CD14-positive monocyte (primary cell): ENCODE data around the gene RSPO1. TPM values are rescaled to one million over a fixed set of nuclear protein-coding genes. Genes with fewer than 3 reads are reported as not detected.
A peak's percentile ranks its signal among the peaks of the same experiment; 100 is the strongest.

Experiments used
- DNase-seq, 3 donors: peaks; one replicate each; pipeline ENCODE4 v3.0.0-alpha.2; 2011 to 2022
- H2AFZ ChIP-seq: 2 replicates; pipeline ENCODE4 v1.6.0; 2012; ENCODE audit warnings: mild to moderate bottlenecking, low read depth, low read length, inconsistent platforms; ENCODE audit not compliant: insufficient read depth, poor library complexity, severe bottlenecking
- H3K27ac ChIP-seq, 2 donors: 1 replicate in 1 of 2; 2 replicates in 1 of 2; pipeline ENCODE4 v1.5.1; 2012 to 2013; ENCODE audit warnings: low read length in 2 of 2, control low read depth in 1 of 2, inconsistent platforms in 1 of 2, low read depth in 1 of 2, mild to moderate bottlenecking in 1 of 2
- H3K27me3 ChIP-seq, 2 donors: one replicate each; pipeline versions ENCODE4 v1.6.0 to v1.6.1; 2011 to 2013; ENCODE audit warnings: low read length in 2 of 2; ENCODE audit not compliant: control insufficient read depth in 2 of 2, insufficient read depth in 2 of 2
- H3K36me3 ChIP-seq, 2 donors: replicated peaks in 1 of 2; 1 replicate in 1 of 2; 2 replicates in 1 of 2; pipeline versions ENCODE4 v1.5.1 to v1.6.1; 2012 to 2013; ENCODE audit warnings: low read length in 2 of 2, control low read depth in 1 of 2, inconsistent platforms in 1 of 2, mild to moderate bottlenecking in 1 of 2; ENCODE audit not compliant: insufficient read depth in 2 of 2, control insufficient read depth in 1 of 2
- H3K4me1 ChIP-seq, 2 donors: 1 replicate in 1 of 2; 2 replicates in 1 of 2; pipeline versions ENCODE4 v1.5.1 to v1.6.1; 2012 to 2013; ENCODE audit warnings: low read length in 2 of 2, control low read depth in 1 of 2, inconsistent platforms in 1 of 2, mild to moderate bottlenecking in 1 of 2, moderate library complexity in 1 of 2; ENCODE audit not compliant: insufficient read depth in 2 of 2, control insufficient read depth in 1 of 2
- H3K4me2 ChIP-seq: replicated peaks from 2 replicates; pipeline ENCODE3; 2012; ENCODE audit warnings: low read length, moderate library complexity, mild to moderate bottlenecking; ENCODE audit not compliant: poor library complexity, severe bottlenecking; ENCODE audit errors: extremely low read depth
- H3K4me3 ChIP-seq, 3 experiments: fragments of 200-600 bp in 1 of 3; sonication (generic) in 1 of 3; replicated peaks in 1 of 3; 1 replicate in 2 of 3; 2 replicates in 1 of 3; pipeline ENCODE4 v1.5.1; 2011 to 2013; ENCODE audit warnings: low read length in 3 of 3, mild to moderate bottlenecking in 3 of 3, control low read depth in 2 of 3, low read depth in 2 of 3, inconsistent platforms in 1 of 3, moderate library complexity in 1 of 3
- H3K79me2 ChIP-seq: 2 replicates; pipeline ENCODE4 v1.6.0; 2012; ENCODE audit warnings: mild to moderate bottlenecking, control low read depth, inconsistent platforms, low read length, moderate library complexity; ENCODE audit not compliant: insufficient read depth
- H3K9ac ChIP-seq: 2 replicates; pipeline ENCODE4 v1.6.0; 2017; ENCODE audit warnings: low read length, mild to moderate bottlenecking; ENCODE audit not compliant: insufficient read depth, poor library complexity, severe bottlenecking
- H3K9me3 ChIP-seq, 2 donors: replicated peaks in 1 of 2; 1 replicate in 1 of 2; 2 replicates in 1 of 2; pipeline versions ENCODE4 v1.5.1 to v1.6.1; 2012 to 2013; ENCODE audit warnings: low read length in 2 of 2, control low read depth in 1 of 2; ENCODE audit not compliant: control insufficient read depth in 1 of 2, insufficient read depth in 1 of 2
- H4K20me1 ChIP-seq: 2 replicates; pipeline ENCODE4 v1.6.0; 2012; ENCODE audit warnings: mild to moderate bottlenecking, low read length, control low read depth, moderate library complexity; ENCODE audit not compliant: insufficient read depth
- H3K27ac Mint-ChIP-seq, 7 donors: one replicate each; pipeline ENCODE4 v1.8.0; 2020; ENCODE audit warnings: mild to moderate bottlenecking in 7 of 7, mixed read lengths in 7 of 7, moderate library complexity in 6 of 7, inconsistent platforms in 2 of 7
- H3K27me3 Mint-ChIP-seq, 3 donors: one replicate each; pipeline ENCODE4 v1.8.0; 2021 to 2022; ENCODE audit warnings: low read depth in 3 of 3, mild to moderate bottlenecking in 3 of 3, mixed read lengths in 3 of 3, moderate library complexity in 3 of 3, inconsistent platforms in 1 of 3
- H3K36me3 Mint-ChIP-seq, 2 donors: one replicate each; pipeline ENCODE4 v1.8.0; 2020; ENCODE audit warnings: mixed read lengths in 2 of 2, inconsistent platforms in 1 of 2, mild to moderate bottlenecking in 1 of 2
- H3K4me1 Mint-ChIP-seq: one replicate; pipeline ENCODE4 v1.8.0; 2020; ENCODE audit warnings: mild to moderate bottlenecking, mixed read lengths
- H3K4me3 Mint-ChIP-seq, 2 donors: one replicate each; pipeline ENCODE4 v1.8.0; 2020; ENCODE audit warnings: mild to moderate bottlenecking in 2 of 2, mixed read lengths in 2 of 2, moderate library complexity in 1 of 2
- H3K9me3 Mint-ChIP-seq, 7 donors: one replicate each; pipeline ENCODE4 v1.8.0; 2020 to 2022; ENCODE audit warnings: mixed read lengths in 7 of 7, mild to moderate bottlenecking in 6 of 7, moderate library complexity in 6 of 7, inconsistent platforms in 2 of 7
- CTCF ChIP-seq: fragments of 200-600 bp; IDR thresholded peaks from one replicate; pipeline ENCODE4 v1.8.0; 2022; ENCODE audit warnings: antibody characterized with exemption, mild to moderate bottlenecking
- WGBS: methylation state at CpG from one replicate; pipeline ENCODE4 v1.1.5; 2013; ENCODE audit warnings: missing lambda C conversion rate; ENCODE audit not compliant: insufficient coverage; 5-methylcytosine and 5-hydroxymethylcytosine counted together
- intact Hi-C, 2 donors: fragments of 100-400 bp; cut with micrococcal nuclease; formaldehyde crosslinking; loops; one replicate each; pipeline versions ENCODE4 v1.15.0 to v1.15.1; 2023
- polyA plus RNA-seq, 3 donors: library from polyadenylated mRNA; depleted of rRNA in 1 of 3; unstranded in 2 of 3; stranded (reverse) in 1 of 3; fragments of 300-500 nt in 2 of 3; fragments of >200 nt in 1 of 3; fragmentation: Illumina TruSeq in 2 of 3; gene quantifications; 1 replicate in 2 of 3; 2 replicates in 1 of 3; pipeline ENCODE4 v1.2.3, GENCODE V29; 2012 to 2021

The RSPO1 gene
- polyA plus RNA-seq, 3 donors, result not detected

- 5% methylated on average over 26 of the region's 31 CpGs for WGBS
- H3K4me3 ChIP-seq, result no peak overlapping the region
- H3K4me3 Mint-ChIP-seq, result peak overlapping the region in 1 of 2 donors; percentile 78
Measured at GRCh38 chr1:37633040-37633937, 1.4 kb downstream of the RSPO1 start.

More at GRCh38 chr1:37633040-37633937, 1.4 kb downstream of the RSPO1 start:
- Mint-ChIP-seq H3K9me3 (peaks cover 0 to 12% (median 9%) of the 10 kb centered on the region in 7 donors), H3K4me1 (peaks cover 6% of the 10 kb centered on the region), H3K27me3 (peaks cover 82 to 91% (median 84%) of the 10 kb centered on the region in 3 donors), H3K36me3 (peaks cover 0 to 3% of the 10 kb centered on the region in 2 donors), H3K27ac (peak overlapping the region in 1 of 7 donors; percentile 16)
- TF ChIP-seq CTCF, result no peak
- DNase-seq, result no peak
- H3K27ac ChIP-seq, result no peak overlapping the region
- no peaks in the 10 kb centered on the region for H3K79me2 ChIP-seq
- H3K36me3 ChIP-seq, result no peaks in the 10 kb centered on the region
- H2AFZ ChIP-seq, result no peak overlapping the region
- peaks cover 0 to 26% of the 10 kb centered on the region in 2 donors for H3K9me3 ChIP-seq
- peaks cover 0 to 9% of the 10 kb centered on the region in 2 donors for H3K4me1 ChIP-seq
- no peak overlapping the region for H3K9ac ChIP-seq
- H3K4me2 ChIP-seq, result no peak overlapping the region
- no peaks in the 10 kb centered on the region for H4K20me1 ChIP-seq
- peaks cover 50 to 86% of the 10 kb centered on the region in 2 donors for H3K27me3 ChIP-seq
- intact Hi-C loops, result no loop called here
